ENCODE data around the gene LAMC2.

Gene LAMC2

GRCh38 chr1:183214021-183214970 lies 28.2 kb downstream of the LAMC2 start:
- DNase-seq (ENCODE audit: low read depth), result no peak

DNA sequence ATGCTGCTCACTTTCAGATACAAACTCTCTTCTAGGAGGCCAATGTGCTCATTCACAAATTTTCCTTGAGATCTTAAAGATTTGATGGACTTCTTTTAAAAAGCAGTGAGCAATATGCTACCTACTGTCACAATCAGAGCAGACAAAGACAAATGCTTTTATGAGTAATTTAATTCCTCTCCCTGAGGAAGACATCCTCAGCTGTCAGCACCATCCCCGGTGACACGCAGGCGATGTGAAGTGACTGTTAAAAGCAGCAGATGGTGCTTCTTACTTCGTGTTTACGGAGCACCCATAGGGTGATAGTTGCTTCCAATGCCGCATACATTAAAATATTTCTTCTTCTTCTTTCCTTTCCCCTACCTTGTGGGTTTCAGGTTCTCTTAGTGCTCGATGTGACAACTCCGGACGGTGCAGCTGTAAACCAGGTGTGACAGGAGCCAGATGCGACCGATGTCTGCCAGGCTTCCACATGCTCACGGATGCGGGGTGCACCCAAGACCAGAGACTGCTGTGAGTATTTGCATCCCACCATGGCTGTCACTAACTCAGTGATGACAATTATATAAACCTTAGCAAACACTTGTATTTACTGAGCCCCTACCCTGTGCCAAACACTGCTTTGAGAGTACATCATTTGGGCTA lies 29.1 kb downstream of the LAMC2 start:
- no peak for DNase-seq (ENCODE audit: low read depth)

DNA sequence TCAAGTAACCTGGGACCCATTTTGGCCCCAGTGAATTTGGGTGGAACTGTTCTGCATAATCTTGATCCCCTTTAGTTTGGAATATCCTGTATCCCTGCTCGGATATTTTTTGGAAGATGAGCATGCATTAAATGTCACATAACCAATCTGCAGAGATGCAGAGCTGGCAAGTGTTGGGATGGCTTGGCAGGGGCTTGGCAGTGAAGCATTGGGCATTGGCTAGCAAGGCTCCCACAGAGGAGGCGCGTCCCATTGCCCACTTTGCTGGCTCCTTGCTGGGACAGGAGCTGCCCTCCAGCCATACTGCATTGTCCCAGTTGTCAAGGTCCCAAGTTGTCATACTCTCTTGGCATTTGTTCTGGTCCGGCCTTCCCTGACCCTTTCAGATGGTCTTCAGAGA lies 29.9 kb downstream of the LAMC2 start:
- DNase-seq (ENCODE audit: low read depth), result no peak

DNA sequence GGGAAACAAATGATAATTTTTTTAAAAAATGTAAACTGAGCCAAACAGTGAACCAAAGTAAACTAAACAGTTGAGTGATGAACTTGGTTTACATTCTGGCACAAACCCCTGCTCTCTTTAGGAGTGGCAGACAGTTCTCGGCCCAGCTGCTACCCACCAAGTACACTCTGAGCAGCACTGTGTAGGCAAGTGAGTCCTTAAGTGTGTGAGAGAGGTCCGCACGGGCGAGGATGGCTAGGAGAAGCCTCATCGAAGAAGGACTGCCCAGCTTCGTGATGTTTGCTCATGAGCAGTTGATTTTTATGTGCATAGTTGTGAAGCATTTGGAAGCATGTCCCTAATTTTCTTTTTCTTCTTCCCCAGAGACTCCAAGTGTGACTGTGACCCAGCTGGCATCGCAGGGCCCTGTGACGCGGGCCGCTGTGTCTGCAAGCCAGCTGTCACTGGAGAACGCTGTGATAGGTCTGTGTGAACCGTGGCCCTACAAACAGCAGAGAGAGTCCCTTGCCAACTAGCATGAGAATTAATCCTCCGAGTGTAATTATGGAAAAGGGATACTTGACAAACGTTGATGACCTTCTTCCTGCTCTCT lies 32.1 kb downstream of the LAMC2 start:
- peak; percentile 46 for DNase-seq (ENCODE audit: low read depth)

- DNase-seq (ENCODE audit: low read depth), result no peak
These were observed 33.0 kb downstream of the LAMC2 start for GRCh38 chr1:183218971-183219615.

GRCh38 chr1:183219616-183220009 lies 33.5 kb downstream of the LAMC2 start:
- DNase-seq (ENCODE audit: low read depth), result no peak

GRCh38 chr1:183222909-183223308 lies 36.8 kb downstream of the LAMC2 start:
- DNase-seq (ENCODE audit: low read depth), result no peak

GRCh38 chr1:183223467-183223866 lies 37.4 kb downstream of the LAMC2 start:
- no peak for DNase-seq (ENCODE audit: low read depth)

- no peak for DNase-seq (ENCODE audit: low read depth)
These were observed 40.3 kb downstream of the LAMC2 start for GRCh38 chr1:183226361-183226760.

GRCh38 chr1:183226963-183227362 lies 40.9 kb downstream of the LAMC2 start:
- DNase-seq (ENCODE audit: low read depth), result no peak

DNA sequence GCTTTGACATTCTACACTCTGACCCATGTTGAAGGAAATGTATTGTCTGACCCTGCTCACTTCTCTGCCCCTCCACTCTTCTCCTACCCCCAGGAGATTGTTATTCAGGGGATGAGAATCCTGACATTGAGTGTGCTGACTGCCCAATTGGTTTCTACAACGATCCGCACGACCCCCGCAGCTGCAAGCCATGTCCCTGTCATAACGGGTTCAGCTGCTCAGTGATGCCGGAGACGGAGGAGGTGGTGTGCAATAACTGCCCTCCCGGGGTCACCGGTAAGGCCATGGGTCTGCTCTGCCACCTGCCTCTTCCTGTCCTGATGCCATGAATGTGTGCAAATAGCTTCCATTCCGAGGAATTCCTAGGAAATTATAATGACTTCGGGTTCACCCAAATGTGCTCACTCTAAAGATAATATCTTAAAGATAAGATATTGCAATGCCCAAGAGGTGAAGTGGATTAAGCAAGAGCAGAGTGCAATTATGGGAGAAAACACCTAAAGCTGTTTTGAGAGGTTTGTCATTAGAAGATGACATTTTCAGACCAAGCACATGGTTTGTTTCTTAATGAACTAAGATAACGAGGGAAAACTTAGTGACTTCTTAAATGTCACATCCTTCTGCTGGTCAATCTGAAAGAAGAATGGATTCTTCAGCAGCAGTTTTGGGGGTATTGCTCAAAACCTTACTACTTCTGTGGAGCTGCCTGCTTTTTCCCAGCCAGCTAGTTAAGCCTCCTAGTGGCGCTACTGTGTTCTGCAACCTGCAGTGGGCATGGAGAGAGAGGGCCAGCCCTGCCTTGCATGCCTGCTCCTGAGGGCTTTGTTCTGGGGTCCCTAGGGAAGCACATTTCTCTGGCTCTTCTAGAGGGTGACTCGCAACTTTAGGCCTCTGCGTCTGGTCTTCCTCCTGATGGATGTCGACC lies 41.6 kb downstream of the LAMC2 start:
- peak; percentile 46 for DNase-seq (ENCODE audit: low read depth)

GRCh38 chr1:183228347-183229220 lies 42.5 kb downstream of the LAMC2 start:
- no peak for DNase-seq (ENCODE audit: low read depth)

GRCh38 chr1:183230413-183230812 lies 44.3 kb downstream of the LAMC2 start:
- no peak for DNase-seq (ENCODE audit: low read depth)

DNA sequence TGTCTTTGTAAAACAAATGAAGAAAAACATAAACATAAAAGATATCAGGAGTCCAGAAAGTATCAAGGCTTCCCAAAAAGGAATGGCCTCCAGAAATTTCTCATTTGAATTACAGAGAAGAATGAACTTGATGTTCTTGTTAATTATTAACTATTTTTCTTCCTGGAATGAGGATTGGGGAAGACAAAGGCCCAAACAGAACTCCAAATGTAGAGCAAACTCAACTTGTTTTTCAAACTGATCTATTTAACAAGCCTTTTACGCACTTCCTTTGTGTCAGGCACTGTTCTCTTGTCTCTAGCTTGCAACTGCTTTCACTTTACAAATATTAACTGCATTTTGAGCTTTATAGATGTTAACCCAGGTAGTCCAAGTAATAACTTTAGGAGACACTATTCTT lies 45.5 kb downstream of the LAMC2 start:
- no peak for DNase-seq (ENCODE audit: low read depth)

DNA sequence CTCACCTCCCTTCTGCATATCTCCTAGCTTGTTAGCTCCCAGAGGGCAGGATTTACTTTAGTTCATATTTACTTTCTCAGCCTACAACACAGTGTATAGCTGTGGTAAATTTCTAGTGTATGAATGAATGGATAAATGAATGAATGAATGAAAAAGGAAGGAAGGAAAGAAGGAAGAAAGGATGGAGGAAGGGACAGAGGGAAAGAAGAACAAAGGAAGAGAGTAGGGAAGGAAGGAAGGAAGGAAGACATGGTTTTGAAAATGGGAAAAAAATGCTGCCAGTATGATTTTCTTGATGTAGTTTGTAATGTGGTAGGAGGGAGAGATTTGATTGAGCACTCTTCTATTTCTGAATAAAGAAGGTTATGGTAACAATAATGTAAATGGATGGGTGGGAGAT lies 47.0 kb downstream of the LAMC2 start:
- DNase-seq (ENCODE audit: low read depth), result no peak

GRCh38 chr1:183234660-183235476 lies 48.8 kb downstream of the LAMC2 start:
- peak; percentile 94 for DNase-seq (ENCODE audit: low read depth)

DNA sequence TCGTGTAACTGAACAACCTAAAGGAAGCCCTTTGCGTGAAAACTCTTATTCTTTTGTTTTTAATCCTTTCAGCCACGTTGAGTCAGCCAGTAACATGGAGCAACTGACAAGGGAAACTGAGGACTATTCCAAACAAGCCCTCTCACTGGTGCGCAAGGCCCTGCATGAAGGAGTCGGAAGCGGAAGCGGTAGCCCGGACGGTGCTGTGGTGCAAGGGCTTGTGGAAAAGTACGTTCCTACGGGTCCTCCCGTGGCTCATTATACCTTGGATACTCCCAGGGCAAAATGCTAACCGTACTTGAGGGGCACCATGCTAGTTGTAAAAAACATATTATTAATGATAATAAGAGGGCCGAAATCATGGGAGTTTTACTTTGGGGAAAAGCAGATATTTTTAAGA lies 49.4 kb downstream of the LAMC2 start:
- no peak for DNase-seq (ENCODE audit: low read depth)

DNA sequence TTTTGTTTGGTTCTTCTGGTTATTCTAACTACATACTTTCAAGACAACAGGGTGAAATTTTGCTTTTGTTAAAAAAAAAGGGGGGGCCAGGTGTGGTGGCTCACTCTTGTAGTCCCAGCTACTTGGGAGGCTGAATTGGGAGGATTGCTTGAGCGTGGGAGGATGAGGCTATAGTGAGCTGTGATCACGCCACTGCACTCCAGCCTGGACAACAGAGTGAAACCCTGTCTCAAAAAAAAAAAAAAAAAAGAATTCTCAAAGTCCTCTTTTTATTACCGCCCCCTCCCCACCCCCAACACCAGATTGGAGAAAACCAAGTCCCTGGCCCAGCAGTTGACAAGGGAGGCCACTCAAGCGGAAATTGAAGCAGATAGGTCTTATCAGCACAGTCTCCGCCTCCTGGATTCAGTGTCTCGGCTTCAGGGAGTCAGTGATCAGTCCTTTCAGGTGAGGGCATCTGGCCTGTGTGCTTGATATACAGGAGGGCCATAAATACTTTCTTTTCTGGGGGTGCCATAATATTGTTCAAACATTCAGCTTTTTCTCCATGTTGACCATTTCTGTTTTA lies 50.2 kb downstream of the LAMC2 start:
- DNase-seq (ENCODE audit: low read depth), result no peak

DNA sequence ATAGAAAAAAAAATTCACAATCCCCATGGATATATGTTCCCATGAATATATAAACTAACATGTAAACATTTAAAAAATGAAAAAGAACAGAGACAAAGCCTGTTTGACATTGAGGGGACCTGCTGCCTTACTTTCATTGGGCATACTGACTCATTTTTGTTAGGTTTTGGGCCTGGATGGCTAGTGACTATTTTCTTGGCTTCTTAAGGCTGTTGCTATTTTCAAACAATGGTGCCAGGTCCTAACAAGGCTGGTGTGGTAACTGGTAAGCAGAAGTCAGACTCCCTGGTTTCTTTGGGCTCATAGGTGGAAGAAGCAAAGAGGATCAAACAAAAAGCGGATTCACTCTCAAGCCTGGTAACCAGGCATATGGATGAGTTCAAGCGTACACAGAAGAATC lies 51.0 kb downstream of the LAMC2 start:
- no peak for DNase-seq (ENCODE audit: low read depth)

Data from fibroblast of gingiva (primary cell).